Fibroblast of skin of back (primary cell): ENCODE results near the gene FGF4.
A peak's percentile ranks its signal among the peaks of the same experiment; 100 is the strongest.
"Not testable (repeated sequence)": the region's sequence is repeated elsewhere in the genome, so short reads cannot be mapped to it uniquely, and the experiment has no call there.

Source experiments
- DNase-seq: peaks from one replicate; pipeline ENCODE4 v3.0.0-alpha.2; 2013

The FGF4 gene

GRCh38 chr11:69771466-69771865 lies 3.7 kb downstream of the FGF4 start:
- no peak for DNase-seq

- no peak for DNase-seq
Observed at GRCh38 chr11:69770540-69770939, 4.6 kb downstream of the FGF4 start.

DNA sequence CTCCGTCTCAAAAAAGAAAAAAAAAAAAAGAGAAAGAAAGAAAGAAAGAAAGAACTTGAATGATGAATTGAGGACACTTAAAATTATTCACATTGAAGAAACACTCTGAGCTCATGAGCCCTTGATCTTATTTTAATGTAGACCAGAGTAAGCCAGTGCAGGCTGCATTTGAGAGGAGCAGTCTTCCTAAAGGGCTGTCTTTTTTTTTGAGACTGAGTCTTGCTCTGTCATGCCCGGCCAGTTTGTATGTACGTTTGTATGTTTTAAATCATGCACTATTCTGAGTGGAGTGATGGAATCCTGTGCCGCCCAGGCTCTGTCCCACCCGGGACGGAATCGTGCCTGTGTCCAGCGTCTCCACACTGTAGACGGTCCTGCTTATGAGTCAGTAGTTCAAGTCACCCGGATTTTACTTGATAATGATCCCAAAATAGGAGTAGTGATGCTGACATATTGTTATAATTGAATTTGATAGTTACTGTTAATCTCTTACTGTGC lies 9.6 kb downstream of the FGF4 start:
- no peak for DNase-seq

GRCh38 chr11:69764918-69765317 lies 10.2 kb downstream of the FGF4 start:
- not testable (repeated sequence) for DNase-seq

- no peak for DNase-seq
Observed at GRCh38 chr11:69760319-69760718, 14.8 kb downstream of the FGF4 start.

GRCh38 chr11:69752890-69753289 lies 22.3 kb downstream of the FGF4 start:
- DNase-seq, result no peak

DNA sequence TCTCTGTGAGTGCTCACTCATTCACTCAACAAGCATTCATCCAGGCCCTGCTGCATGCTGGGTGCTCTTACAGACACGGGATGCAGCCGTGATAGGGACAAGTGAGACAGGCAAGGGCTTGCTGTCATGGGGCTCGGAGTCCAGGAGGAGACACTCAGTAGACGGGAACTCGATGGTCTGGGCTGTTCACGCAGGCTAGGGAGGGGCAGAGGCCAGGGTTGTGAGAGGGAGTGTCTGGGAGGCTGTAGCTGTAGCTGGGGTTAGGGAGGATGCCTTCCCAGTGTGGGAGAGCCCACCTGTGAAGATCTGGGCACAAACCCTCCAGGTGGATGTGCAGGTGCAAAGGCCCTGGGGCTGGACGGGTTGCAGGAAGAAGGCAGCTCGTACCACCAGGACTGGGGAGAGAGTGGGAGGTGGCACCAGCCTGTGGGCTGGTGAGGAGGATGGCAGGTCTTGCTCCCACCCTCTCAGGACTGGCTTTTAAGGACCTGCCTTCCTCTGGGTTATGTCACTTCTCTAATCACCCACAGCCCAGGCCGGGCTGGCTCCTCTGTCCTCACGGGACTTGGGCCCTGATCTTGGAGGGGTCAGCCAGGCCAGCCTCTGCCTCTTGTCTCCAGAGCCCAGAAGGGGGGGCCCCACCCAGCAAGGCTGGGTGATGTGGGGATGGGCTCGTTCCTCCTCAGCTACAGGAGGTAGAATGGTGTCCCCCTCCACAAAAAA lies 24.1 kb downstream of the FGF4 start:
- no peak for DNase-seq

DNA sequence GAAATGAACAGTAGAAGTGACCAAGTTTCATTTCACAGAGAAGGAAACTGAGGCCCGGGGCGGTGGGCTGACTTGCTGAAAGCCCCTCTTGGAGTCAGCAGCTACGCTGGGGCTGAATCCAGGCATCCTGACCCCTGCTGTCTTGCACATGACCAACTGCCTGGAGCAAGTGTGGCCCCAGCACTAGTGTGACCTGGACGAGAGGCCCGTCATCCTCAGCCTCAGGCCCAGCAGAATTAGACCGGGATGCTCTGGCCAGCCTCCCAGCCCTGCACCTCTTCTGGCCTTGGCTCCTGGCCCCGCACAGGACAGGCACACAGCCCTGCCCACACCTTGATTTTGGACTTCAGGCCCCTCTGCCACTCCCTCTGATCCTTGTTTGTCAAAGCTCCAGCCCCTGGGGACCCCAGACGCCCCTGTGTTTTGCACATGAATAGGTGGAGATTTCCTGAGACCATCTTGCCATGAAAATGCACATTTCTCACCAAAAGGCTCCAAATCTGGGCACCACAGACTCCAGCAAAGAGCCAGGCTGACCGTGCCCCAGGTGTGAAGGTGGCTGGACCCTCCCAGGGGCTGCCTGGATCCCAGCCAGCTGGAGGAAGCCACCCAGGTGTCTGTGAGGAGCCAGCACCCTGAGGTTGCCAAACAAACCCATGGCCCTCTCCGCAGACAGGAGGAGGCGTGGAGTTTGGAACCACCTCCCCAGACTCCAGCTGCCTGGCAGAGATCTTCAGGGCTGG lies 24.9 kb downstream of the FGF4 start:
- DNase-seq, result no peak

DNA sequence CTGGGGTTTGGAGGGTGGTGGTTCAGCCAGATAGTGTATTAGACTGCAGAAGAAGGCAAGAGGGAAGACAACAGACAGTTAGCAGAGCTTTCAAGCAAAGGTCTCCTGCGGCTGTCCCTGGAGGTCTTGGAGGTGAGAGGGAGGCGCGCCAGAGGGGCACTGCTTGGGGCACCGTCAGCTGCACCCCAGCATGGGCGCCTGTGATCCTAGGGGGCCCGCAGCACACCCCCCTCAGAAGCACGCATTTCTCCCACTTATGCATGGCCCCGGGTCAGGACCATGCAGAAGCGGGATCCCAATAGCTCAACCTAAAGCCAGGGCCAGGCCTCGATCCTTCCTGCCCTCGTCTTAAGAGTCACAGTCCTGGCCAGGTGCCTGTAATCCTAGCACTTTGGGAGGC lies 26.5 kb downstream of the FGF4 start:
- DNase-seq, result no peak

DNA sequence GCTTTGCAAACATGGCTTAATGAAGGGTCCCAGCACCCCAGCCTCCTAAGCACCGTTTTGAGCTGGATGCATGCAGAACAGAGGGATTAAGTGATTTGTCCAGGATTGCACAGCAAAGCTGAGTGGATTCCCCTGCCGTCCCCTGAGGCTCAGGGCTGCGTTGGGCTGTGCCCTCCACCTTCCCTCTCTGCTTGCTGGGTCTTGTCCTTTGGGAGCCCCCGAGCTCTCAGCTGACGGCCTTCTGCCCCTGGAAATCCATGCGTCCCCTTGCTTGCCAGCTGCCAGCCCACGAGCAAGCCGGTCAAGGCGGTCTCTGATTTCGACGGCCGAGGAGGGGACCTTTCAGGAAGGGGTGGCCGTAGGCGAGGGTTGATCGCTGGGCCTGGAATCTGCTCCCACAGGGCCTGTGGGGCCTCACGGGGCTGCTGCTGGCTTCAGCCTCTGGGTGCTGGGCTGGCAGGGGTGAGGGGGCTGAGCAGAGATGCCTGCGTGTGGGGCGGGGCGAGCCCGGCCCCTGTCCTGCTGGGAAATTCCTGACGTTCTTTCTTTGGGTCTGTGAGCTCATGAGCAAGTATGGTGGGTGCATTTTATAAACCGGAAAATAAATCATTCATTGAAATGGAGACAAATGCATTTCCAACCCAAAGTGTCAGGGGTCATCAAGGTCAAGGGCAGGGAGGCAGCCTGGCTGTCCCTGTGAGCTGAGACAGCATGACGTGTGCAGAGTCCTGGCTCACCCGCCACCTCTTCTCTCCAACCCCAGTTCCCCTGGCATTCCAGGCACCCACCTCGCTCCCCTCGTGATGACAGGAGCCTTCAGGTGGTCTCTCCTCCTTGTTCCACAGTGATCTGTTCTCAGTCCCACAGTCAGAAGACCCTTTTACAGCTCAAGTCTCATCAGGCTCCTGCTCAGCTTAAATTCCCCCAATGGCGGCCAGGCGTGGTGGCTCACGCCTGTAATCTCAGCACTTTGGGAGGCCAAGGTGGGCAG lies 28.1 kb downstream of the FGF4 start:
- DNase-seq, result peak; percentile 37

DNA sequence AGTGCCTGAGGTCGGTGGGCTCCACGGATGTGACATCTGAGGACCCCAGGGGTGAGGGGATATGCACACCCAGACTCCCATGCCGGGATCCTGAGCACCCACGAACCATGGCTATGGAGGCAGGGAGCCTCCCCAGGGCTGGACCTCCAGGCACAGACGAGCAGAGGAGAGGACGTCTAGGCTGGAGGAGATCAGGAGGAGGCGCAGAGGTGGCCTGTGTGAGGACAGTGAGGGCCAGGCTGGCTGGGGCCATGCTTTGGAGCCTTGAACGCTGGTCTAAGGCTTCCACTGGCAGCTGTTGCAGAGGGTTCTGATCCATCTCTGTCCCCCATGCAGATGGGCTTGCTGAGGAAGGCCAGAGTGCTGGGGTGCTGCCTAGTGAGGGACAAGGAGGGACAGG lies 29.0 kb downstream of the FGF4 start:
- no peak for DNase-seq

GRCh38 chr11:69745201-69745600 lies 29.9 kb downstream of the FGF4 start:
- DNase-seq, result no peak

DNA sequence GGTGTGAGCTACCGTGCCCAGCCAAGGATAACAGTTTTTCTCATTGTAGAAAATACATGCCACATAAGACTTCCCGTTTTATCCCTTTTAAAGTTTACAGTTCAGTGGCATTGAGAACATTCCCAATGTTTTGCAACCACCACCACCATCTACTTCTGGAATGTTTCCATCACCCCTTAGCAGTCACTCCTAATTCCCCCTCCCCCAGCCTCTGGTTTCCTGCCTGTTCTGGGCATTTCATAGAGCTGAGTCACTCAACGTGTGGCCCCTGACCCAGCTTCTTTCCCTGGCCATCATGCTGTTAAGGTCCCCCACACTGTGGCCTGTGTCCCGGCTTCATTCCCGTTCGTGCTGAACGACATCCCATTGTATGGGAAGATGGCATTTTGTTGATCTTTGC lies 30.7 kb downstream of the FGF4 start:
- DNase-seq, result peak; percentile 90

DNA sequence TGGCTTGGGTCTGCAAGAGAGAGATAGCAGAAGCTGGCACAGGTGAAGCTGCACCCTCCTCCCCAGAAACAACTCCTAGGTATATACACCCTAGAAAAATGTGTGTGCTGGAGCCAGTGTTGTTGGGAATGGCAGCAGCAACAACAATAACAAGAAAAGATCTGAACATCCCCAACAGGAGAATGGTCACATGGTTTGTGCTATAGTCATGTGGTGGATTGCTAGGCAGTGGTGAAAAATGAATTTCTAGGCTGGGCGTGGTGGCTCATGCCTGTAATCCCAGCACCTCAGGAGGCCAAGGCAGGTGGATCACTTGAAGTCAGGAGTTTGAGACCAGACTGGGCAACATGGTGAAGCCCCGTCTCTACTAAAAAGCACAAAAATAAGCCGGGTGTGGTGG lies 40.3 kb downstream of the FGF4 start:
- DNase-seq, result no peak

GRCh38 chr11:69734367-69734766 lies 40.8 kb downstream of the FGF4 start:
- DNase-seq, result no peak

- peak; percentile 9 for DNase-seq
Observed at GRCh38 chr11:69732910-69733309, 42.2 kb downstream of the FGF4 start.

DNA sequence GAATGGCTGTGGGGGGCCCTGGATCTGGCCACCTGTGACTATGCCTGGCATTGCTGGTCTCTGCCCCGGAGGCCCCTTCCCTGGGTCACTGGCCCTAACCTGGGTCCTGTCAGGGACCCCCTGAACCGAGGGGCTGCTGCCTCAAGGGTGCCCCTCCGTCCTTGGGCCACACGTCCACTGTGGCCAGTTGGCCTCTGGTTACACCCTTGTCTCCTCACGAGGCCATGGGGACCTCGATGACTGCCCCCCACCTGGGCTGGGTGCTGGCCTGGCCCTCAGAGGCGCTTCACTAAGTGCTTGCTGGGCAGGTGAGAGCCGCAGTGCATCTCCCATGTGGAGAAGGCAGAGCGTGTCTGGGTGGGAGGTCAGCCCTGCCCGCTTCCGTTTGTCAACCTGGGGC lies 44.0 kb downstream of the FGF4 start:
- no peak for DNase-seq

DNA sequence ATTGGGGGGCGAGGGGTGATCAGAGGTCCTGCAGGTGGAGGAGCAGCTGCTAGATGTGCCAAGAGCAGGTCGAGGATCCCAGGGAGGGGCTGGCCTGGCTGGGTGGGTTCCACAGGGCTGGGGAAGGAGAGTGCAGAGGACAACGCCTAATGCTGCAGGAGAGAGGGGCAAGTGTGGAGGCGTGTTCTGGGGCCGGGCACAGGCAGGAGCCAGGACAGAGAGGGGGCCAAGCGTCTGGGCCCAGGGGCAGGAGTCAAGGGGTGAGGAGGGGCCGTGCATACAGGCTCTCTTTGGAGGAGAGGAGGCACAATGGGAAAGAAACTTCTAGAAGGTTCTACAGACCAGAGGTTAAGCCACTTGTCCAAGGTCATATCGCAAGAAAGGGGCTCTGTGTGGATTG lies 44.6 kb downstream of the FGF4 start:
- no peak for DNase-seq

DNA sequence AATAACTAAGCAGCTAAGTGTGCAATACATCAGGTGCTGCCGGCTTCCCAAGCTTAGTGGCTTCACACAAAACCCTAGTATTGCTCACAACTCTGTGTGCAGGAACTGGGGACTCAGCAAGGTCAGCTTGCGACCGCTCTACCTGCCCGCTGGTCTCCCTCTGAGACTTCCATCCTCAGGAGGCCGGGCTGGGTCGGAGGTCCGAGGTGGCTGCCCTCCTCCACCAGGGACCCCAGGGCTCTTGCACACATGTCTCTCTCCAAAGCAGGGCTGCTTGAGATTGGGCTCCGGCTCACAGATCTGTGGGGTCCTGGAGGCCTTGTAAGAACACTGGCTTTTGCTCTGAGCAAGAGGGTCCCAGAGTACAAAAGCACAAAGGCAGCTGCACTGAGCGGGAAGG lies 45.9 kb downstream of the FGF4 start:
- DNase-seq, result no peak

DNA sequence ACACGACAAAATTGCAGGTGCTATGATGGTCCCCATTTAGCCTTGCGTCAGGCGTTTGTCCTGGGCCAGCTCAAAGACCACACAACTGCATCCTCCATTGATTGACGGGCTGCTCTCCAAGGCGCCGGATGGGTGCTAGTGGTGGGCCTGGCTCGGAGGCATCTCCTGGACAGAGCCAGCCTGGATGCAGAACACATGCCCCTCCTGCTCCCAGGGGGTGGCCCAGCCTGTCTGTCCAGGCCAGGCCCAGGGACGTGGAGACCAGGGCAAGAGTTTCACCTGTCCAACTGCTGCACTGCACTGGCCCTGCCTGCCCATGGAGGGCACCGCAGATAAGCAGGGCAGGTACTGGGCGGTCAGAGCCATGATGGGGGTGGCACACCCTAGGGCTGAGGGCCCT lies 47.9 kb downstream of the FGF4 start:
- DNase-seq, result no peak

- no peak for DNase-seq
Observed at GRCh38 chr11:69726481-69726880, 48.7 kb downstream of the FGF4 start.

- DNase-seq, result peak; percentile 17
Observed at GRCh38 chr11:69726019-69726418, 49.1 kb downstream of the FGF4 start.

DNA sequence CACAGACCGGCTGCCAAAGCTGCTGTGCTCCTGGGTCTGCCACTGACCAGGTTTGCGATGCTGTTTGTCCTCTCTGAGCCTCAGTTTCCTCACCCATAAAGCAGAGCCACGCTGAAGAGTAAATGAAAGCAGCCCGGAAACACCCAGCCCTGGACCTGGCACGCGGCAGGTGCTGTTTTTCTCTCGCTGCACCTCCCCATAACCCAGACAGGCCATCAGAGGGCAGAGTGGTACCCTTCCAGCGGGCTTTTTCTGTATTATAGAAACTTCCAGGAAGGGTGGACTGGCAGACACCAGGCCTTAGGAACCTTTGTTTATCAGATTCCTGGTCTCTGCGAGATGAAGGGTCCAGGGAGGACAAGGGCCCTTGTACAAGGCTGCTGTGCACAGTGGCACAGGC lies 53.4 kb downstream of the FGF4 start:
- no peak for DNase-seq
